GM19324 (cell line): ENCODE data around the gene ATP2B1.
"Not testable (repeated sequence)": the region's sequence is repeated elsewhere in the genome, so short reads cannot be mapped to it uniquely, and the experiment has no call there.

ENCODE experiments used
- ATAC-seq: cut with Tn5 transposase; IDR thresholded peaks from one replicate; pipeline ENCODE4 v1.9.1; 2021; ENCODE audit warnings: mild to moderate bottlenecking, moderate library complexity; ENCODE audit not compliant: unreplicated experiment, low FRiP score

ATP2B1 gene

GRCh38 chr12:89708565-89709156 is at the start of gene ATP2B1:
Gene ATP2B1 (minus strand): TSS chr12:89708838. CDS start chr12:89655886, 52,952 bp downstream.
- ATAC-seq, result peak; percentile 66

- ATAC-seq, result not testable (repeated sequence)
Observed at GRCh38 chr12:89757987-89758386, 49.3 kb upstream of the ATP2B1 start.

- ATAC-seq, result peak; percentile 89
Observed at GRCh38 chr12:89756585-89757398, 48.2 kb upstream of the ATP2B1 start.

GRCh38 chr12:89756194-89756584 is 47.6 kb upstream of the ATP2B1 start:
- ATAC-seq, result peak; percentile 11

- ATAC-seq, result no peak
Observed at GRCh38 chr12:89753997-89754396, 45.4 kb upstream of the ATP2B1 start.

- ATAC-seq, result peak; percentile 48
Observed at GRCh38 chr12:89752341-89752740, 43.7 kb upstream of the ATP2B1 start.

GRCh38 chr12:89750389-89751351 is 42.0 kb upstream of the ATP2B1 start:
- no peak for ATAC-seq

- no peak for ATAC-seq
Observed at GRCh38 chr12:89748791-89749190, 40.2 kb upstream of the ATP2B1 start.

GRCh38 chr12:89745286-89745685 is 36.6 kb upstream of the ATP2B1 start:
- no peak for ATAC-seq

- no peak for ATAC-seq
Observed at GRCh38 chr12:89742337-89743022, 33.8 kb upstream of the ATP2B1 start.

GRCh38 chr12:89740943-89741342 is 32.3 kb upstream of the ATP2B1 start:
- no peak for ATAC-seq

- ATAC-seq, result no peak
Observed at GRCh38 chr12:89736995-89737394, 28.4 kb upstream of the ATP2B1 start.

GRCh38 chr12:89733579-89734201 is 25.1 kb upstream of the ATP2B1 start:
- ATAC-seq, result no peak

- no peak for ATAC-seq
Observed at GRCh38 chr12:89732522-89732921, 23.9 kb upstream of the ATP2B1 start.

GRCh38 chr12:89731614-89732013 is 23.0 kb upstream of the ATP2B1 start:
- no peak for ATAC-seq

GRCh38 chr12:89731089-89731488 is 22.5 kb upstream of the ATP2B1 start:
- ATAC-seq, result no peak

GRCh38 chr12:89729946-89730459 is 21.4 kb upstream of the ATP2B1 start:
- no peak for ATAC-seq

- no peak for ATAC-seq
Observed at GRCh38 chr12:89723276-89723675, 14.6 kb upstream of the ATP2B1 start.

GRCh38 chr12:89721291-89721987 is 12.8 kb upstream of the ATP2B1 start:
- ATAC-seq, result peak; percentile 91
